ENCODE data around the gene TM9SF4. TPM values are rescaled to one million over a fixed set of nuclear protein-coding genes. Genes with fewer than 3 reads are reported as not detected.
"Not testable (repeated sequence)": the region's sequence is repeated elsewhere in the genome, so short reads cannot be mapped to it uniquely, and the experiment has no call there.

Gene TM9SF4
- total RNA-seq, 1 donor from 2014 or later = 76.8 TPM

- peak overlapping the region; percentile 88 for H3K4me3 Mint-ChIP-seq
- H3K4me1 Mint-ChIP-seq = peaks cover 24% of the 10 kb centered on the region
- TF ChIP-seq CTCF (conservative IDR thresholded peaks at IDR 0.05) = no peak
- H3K36me3 Mint-ChIP-seq (ENCODE audit: low read depth) = peaks cover 20% of the 10 kb centered on the region
- no peak for DNase-seq (ENCODE audit: low read depth, low spot score)
- no peaks in the 10 kb centered on the region for H3K9me3 Mint-ChIP-seq
- no peaks in the 10 kb centered on the region for H3K27me3 Mint-ChIP-seq (ENCODE audit: low read depth)
- no peak overlapping the region for H3K27ac Mint-ChIP-seq (ENCODE audit: unreplicated experiment)
Measured at GRCh38 chr20:32192698-32193097, 83.2 kb downstream of the TM9SF4 start.

GRCh38 chr20:32193336-32193735 is 83.8 kb downstream of the TM9SF4 start:
- H3K9me3 Mint-ChIP-seq; H3K27ac Mint-ChIP-seq (ENCODE audit: unreplicated experiment); DNase-seq (ENCODE audit: low read depth, low spot score); H3K27me3 Mint-ChIP-seq (ENCODE audit: low read depth): not testable (repeated sequence)
- peaks cover 22% of the 10 kb centered on the region for H3K36me3 Mint-ChIP-seq (ENCODE audit: low read depth)
- H3K4me3 Mint-ChIP-seq = peak overlapping the region; percentile 6
- peaks cover 20% of the 10 kb centered on the region for H3K4me1 Mint-ChIP-seq

- Mint-ChIP-seq H3K4me1 (peaks cover 13% of the 10 kb centered on the region), H3K36me3 (ENCODE audit: low read depth) (peaks cover 22% of the 10 kb centered on the region), H3K27me3 (ENCODE audit: low read depth) (no peaks in the 10 kb centered on the region), H3K4me3 (no peak overlapping the region), H3K27ac (ENCODE audit: unreplicated experiment) (no peak overlapping the region), H3K9me3 (no peaks in the 10 kb centered on the region)
- no peak for TF ChIP-seq CTCF (conservative IDR thresholded peaks at IDR 0.05)
- DNase-seq (ENCODE audit: low read depth, low spot score) = no peak
Measured at GRCh38 chr20:32193996-32194395, 84.5 kb downstream of the TM9SF4 start.

- Mint-ChIP-seq H3K9me3 (no peaks in the 10 kb centered on the region), H3K4me3 (peak overlapping the region; percentile 16), H3K27me3 (ENCODE audit: low read depth) (no peaks in the 10 kb centered on the region), H3K4me1 (peaks cover 4% of the 10 kb centered on the region), H3K36me3 (ENCODE audit: low read depth) (peaks cover 25% of the 10 kb centered on the region), H3K27ac (ENCODE audit: unreplicated experiment) (peak overlapping the region; percentile 38)
- TF ChIP-seq CTCF (conservative IDR thresholded peaks at IDR 0.05) = no peak
- no peak for DNase-seq (ENCODE audit: low read depth, low spot score)
Measured at GRCh38 chr20:32195581-32195980, 86.1 kb downstream of the TM9SF4 start.

GRCh38 chr20:32196613-32197012 is 87.1 kb downstream of the TM9SF4 start:
- peaks cover 25% of the 10 kb centered on the region for H3K36me3 Mint-ChIP-seq (ENCODE audit: low read depth)
- DNase-seq (ENCODE audit: low read depth, low spot score); H3K4me1 Mint-ChIP-seq; H3K4me3 Mint-ChIP-seq; H3K27ac Mint-ChIP-seq (ENCODE audit: unreplicated experiment); H3K27me3 Mint-ChIP-seq (ENCODE audit: low read depth); H3K9me3 Mint-ChIP-seq: not testable (repeated sequence)

GRCh38 chr20:32197136-32197535 is 87.6 kb downstream of the TM9SF4 start:
- H3K9me3 Mint-ChIP-seq; DNase-seq (ENCODE audit: low read depth, low spot score); H3K27me3 Mint-ChIP-seq (ENCODE audit: low read depth); H3K27ac Mint-ChIP-seq (ENCODE audit: unreplicated experiment); H3K4me3 Mint-ChIP-seq; H3K4me1 Mint-ChIP-seq: not testable (repeated sequence)
- peaks cover 27% of the 10 kb centered on the region for H3K36me3 Mint-ChIP-seq (ENCODE audit: low read depth)

- DNase-seq (ENCODE audit: low read depth, low spot score) = no peak
- no peaks in the 10 kb centered on the region for H3K27me3 Mint-ChIP-seq (ENCODE audit: low read depth)
- H3K4me1 Mint-ChIP-seq = peaks cover 15% of the 10 kb centered on the region
- no peak for TF ChIP-seq CTCF (conservative IDR thresholded peaks at IDR 0.05)
- peaks cover 28% of the 10 kb centered on the region for H3K36me3 Mint-ChIP-seq (ENCODE audit: low read depth)
- H3K9me3 Mint-ChIP-seq = no peaks in the 10 kb centered on the region
- no peak overlapping the region for H3K4me3 Mint-ChIP-seq
- no peak overlapping the region for H3K27ac Mint-ChIP-seq (ENCODE audit: unreplicated experiment)
Measured at GRCh38 chr20:32199006-32199405, 89.5 kb downstream of the TM9SF4 start.
